NCI-H2196 treated with DMSO at 0.1 percent for 48 hours (cell line): ENCODE measurements around the gene ENO1.
"Not testable (repeated sequence)": the region's sequence is repeated elsewhere in the genome, so short reads cannot be mapped to it uniquely, and the experiment has no call there.

ENCODE experiments used
- DNase-seq: peaks from one replicate; lab custom pipeline; 2025; ENCODE audit not compliant: unreplicated experiment; lab: John Stamatoyannopoulos, UW

Gene ENO1

DNA sequence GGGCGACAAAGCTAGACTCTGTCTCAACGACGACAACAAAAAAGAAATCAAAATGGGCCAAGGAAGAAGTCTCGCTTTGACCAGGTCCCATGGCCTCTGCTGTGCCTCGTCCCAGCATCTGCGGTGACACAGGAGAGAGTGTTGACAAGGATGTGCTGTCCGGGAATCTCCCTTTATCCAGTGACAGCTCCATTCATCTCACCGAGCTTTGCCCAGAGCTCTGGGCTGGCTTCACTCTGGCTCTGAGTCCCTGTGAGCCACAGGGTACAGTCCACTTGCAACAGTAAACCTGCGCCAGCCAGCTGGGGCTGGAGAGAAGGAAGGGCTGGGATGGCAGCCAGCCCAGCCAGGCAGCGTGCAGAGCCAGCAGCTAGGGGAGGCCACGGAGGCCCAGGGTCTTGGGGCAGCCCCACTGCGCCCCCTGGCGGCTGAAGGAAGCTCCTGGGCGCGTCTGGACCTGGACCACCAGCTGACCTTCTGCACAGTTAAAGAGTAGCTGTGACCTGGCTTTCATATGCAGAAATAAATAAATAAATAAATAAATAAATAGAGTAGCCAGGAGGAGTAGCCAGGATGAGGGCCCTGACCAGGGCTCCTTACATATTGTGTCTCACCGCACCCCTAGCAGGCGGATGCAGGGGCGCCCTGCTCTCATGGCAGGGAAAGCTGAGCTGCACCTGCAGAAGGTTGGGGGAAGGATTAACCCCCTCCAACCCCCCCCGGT, 29.7 kb downstream of the ENO1 start:
- DNase-seq = peak; percentile 97

DNA sequence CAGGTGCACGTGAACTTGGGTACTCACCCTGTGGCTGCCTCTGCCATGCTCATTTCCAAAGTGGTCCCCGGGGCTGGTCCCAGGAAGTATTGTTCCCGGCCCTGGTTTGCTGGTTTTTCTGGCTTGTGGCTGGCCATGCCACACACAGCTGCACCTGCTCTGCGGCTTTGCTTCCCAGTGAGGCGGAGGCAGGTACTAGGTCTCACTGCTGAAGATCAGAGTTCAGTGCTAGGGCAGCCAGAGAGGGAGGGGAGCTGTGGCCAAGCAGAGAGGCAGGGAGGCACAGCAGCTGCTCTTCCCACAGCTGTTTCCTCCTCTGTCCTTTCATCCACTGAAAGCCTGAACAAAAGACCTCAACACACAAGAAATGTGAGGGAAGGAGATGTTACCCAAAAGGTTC, 30.5 kb downstream of the ENO1 start:
- DNase-seq = peak; percentile 86

DNA sequence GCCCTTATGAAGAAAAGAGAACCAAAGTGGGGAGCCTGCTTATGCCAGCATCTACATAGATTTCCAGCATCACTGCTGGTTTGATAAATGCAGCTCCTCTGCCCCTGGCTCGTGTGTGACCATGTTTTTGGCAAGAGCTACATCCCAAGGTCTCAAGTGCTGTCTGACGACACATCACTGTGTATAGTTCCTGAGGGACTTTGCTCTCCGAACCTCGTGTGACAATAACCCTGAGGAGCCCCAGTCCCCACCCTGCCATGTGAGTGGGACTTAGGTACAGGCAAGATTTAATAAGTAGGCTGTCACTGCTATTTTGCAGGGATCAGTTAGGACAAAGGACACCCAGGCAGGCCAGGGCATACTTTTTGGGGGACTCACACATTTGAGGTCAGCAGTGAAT, 32.2 kb downstream of the ENO1 start:
- no peak for DNase-seq

DNA sequence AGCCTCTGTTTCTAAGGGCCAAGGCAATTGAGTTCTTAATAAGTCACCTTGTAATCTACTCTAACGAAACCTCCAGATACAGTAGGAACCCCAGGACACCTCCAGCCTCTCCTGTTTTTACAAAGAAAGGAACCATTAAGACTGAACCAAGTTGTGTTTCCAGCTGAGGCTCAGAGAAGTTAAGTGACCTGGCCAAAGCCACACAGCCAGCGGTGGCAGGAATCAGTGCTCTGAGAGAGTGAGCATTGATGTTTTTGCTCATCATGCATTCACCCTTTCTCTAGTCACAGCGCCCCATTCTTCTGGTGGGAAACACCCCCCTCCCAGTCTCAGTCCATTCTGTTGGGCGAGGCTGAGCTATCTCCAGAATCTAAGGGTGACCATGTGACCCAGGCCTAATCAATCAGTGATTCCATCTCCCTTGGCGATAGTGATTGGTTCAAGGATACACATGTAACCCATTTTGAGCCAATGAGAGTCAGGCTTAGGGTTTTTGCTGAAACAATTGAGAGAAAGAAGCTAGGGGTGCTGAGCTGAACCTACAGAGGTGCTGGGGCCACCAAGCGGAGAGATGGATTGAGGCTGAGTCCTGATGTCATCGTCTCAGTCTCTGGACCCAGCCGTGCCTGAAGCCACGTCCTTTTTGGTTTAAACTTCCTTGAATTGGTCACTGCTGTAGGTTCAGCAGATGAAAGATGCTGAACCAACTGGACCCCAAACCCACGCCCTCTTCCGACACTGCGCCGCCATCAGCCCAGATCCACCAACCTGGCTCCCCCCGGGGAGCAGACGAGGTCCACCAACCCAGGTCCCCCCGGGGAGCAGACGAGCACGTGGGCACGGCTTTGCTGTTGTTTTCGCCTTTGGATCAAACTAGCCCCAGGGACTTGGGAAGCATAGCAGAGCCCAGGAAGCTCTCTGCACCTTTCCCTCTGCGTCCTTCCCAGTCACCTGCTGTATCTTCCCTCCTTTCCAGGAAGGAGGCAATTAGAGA, 33.1 kb downstream of the ENO1 start:
- no peak for DNase-seq

DNA sequence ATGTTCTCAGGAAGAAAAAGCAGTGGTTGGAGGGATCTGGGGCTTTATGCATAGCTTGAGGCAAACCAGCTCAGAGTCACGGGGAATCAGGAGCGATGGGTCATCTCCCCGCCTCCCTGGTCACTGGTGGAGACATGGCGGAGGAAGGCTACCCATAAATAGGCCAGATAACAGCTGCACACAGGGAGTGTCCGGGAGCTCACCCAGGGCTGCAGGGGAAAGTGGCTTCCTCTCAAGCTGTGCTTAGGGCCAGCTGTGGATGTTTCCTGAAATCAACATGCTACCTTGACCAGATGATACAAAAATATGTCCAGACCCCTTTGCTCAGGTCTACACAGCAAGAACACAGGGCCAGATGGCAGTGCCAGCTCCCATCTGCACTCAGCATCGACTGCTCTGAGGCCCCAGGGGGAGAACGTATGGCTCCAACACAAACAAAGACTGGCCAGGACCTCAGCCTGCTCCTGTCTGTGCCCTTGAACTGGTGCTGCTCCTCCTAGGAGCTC, 33.9 kb downstream of the ENO1 start:
- DNase-seq = no peak

DNA sequence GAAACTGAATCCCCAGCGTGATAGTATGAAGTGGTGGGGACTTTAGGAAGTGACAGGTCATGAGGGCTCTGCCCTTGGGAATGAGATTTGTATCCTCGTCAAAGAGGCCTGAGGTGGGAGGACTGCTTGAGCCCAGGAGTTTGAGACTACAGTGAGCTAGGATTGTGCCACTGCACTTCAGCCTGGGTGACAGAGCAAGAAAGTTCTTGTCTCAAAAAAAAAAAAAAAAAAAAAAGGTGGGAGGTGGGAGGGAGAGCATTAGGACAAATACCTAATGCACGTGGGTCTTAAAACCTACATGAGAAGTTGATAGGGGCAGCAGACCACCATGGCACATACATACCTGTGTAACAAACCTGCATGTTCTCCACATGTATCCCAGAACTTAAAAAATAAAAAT, 37.1 kb downstream of the ENO1 start:
- DNase-seq = no peak

DNA sequence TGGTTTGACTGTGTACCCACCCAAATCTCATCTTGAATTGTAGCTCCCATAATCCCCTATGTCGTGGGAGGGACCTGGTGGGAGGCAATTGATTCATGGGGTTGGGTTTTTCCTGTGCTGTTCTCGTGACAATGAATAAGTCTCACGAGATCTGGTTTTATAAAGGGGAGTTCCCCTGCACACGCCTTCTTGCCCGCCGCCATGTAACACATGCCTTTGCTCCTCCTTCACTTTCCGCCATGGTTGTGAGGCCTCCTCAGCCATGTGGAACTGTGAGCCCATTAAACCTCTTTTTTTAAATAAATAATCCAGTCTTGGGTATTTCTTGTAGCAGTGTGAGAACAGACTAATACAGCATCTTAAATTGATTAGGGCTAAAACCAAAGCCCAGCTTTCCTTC, 38.5 kb downstream of the ENO1 start:
- DNase-seq = no peak

DNA sequence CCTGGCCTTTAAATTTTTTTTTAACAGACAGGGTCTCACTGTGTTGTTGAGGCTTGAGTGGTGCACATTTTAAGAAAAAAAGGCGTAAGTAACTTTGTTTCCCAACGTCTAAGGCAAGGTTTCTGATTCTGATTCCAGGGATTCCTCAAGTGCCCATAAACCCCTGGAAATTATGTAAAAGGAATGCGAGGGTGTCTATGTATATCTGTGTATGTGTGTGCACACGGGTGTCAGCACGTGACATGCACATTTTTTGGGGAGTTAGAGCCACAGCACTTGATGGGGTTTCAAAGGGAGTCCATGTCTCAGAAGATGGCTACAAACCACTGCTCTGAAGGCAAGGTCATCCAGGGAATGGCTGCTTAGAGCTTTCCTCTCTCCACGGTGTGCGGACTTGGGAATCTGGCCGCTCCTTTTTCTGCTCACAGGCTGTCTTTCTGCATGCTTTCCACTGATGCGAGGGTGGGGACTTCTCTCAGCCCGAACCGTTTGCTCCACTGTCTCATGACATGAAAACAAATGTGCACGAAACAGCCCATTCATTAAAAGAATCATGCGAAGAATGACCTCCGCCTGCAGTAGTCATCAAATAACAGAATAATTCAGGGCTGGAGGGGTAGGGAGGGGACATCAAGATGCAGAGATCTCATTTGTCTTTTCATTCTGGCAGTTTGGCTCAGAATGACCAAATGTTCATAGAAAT, 42.4 kb downstream of the ENO1 start:
- DNase-seq = no peak

DNA sequence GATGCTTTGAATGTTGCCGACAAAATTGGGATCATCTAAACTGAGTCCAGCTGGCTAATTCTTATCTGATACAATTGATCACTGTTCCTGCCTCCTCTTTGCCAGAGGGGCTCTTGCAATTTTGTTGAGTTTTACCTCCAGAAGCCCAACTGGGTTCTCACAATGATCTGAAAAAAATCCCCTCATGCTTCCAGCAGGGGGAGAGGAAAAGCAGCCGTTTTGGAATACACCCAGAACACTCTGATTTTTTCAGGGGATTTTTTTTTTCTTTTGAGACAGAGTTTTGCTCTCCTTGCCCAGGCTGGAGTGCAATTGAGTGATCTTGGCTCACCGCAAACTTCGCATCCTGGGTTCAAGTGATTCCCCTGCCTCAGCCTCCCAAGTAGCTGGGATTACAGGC, 47.1 kb downstream of the ENO1 start:
- DNase-seq = no peak

DNA sequence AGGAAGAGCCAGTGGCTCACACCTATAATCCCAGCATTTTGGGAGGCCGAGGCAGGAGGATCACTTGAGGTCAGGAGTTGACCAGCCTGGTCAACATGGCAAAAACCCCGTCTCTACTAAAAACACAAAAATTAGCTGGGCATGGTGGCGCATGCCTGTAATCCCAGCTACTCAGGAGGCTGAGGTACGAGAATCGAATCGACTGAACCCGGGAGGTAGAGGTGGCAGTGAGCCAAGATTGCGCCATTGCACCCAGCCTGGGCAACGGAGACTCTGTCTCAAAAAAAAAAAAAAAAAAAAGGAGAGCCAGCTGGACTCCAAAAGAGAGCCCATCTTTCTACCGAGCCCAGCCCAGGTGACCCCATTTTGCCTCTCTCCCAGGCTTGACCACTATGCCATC, 47.8 kb downstream of the ENO1 start:
- not testable (repeated sequence) for DNase-seq

DNA sequence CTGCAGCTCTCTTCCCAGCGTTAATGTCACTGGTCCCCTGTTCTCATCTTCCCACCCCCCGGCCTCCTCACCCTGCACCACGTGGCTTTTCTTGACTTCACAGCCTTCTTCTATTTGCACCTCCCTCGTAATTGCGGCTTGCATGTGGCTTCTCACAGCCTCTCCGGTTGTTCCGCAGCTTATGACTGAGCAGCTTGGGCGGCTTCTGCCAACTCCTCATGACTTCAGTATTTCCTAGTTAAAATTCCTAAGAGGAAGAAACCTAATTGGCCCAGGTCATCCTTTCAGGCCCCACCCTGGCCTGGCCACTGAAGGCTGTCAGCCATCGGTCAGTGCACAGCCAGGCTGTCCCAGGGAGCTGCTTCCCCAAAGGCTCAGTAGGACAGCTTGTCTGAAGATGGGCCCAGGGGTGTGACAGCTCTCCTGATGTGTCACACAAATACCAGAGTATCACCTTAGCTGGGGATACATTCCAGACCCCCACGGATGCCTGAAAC, 52.5 kb downstream of the ENO1 start:
- DNase-seq = no peak

DNA sequence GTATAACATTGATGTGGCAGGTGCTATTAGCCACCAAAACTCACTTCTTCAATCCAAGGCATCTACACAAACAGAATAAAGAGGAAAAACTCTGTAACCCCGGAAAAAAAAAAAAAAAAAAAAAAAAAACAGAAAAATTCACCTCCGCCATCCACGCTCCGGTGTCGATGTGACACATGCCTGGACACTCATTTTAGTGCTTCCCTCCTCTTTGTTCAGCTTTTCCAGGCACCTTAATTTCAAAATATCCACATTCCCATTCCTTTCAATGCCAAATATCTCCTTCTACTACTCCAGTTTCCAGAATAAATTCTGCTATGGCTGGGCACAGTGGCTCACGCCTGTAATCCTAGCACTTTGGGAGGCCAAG, 55.2 kb downstream of the ENO1 start:
- no peak for DNase-seq

DNA sequence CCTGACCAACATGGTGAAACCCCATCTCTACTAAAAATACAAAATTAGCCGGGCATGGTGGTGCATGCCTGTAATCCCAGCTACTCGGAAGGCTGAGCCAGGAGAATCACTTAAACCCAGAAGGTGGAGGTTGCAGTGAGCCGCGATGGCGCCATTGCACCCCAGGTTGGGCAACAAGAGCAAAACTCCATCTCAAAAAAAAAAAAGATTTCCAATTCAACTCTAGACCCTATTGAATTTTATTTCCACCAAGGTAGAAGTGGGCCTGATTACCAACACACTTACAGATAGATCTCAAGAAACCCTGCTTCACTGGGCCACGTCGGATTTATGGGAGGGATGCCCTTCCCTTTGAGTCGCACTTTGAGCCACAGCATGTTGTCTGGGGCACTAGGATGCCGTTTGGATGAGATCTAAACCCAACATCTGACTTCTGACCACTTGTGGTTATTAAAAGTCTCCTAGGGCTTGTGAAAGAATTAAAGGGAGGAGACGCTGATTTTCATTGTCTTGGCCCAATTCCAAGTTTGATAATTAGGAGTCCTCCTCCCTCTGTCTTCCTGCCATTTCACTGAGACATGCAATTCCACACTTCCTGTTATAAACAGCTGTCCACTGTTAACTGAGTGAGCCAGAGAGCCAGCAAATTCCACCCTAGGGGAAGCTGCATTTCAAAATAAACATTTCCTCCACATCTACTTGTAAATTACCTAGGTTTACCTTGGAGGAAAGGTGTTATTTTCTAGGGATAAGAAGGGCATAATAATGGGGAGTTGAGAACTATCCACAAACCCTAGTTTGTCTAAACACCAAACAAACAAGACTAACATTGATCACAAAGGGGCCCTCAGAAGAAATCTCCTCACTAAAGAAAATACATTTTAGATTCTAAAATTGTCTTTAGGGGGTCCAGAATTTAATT, 55.9 kb downstream of the ENO1 start:
- DNase-seq = peak; percentile 81

DNA sequence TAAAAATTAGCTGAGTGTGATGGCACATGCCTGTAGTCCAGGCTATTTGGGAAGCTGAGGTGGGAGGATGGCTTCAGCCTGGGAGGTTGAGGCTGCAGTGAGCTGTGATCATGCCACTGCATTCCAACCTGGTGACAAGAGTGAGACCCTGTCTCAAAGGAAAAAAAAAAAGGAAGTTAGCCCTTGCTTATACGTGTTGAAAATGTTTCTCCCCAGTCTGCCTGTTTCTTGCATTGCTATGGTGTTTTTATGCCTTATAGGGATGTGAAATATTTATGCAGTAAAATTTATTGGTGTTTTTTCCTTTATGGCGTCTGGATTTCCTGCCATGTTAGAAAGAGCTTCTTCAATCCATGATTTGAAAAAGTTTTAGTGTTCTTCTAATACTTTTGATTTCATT, 57.4 kb downstream of the ENO1 start:
- no peak for DNase-seq

DNA sequence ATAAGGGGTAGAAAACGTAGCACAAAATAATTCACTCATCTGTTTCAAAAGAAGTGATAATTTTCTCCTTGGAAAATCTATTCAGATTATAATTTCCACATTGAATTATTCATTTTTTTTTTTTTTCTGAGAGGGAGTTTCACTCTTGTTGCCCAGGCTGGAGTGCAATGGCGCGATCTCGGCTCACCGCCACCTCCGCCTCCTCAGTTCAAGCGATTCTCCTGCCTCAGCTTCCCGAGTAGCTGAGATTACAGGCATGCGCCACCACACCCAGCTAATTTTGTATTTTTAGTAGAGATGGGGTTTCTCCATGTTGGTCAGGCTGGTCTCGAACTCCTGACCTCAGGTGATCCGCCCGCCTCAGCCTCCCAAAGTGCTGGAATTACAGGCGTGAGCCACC, 59.7 kb downstream of the ENO1 start:
- DNase-seq = not testable (repeated sequence)

DNA sequence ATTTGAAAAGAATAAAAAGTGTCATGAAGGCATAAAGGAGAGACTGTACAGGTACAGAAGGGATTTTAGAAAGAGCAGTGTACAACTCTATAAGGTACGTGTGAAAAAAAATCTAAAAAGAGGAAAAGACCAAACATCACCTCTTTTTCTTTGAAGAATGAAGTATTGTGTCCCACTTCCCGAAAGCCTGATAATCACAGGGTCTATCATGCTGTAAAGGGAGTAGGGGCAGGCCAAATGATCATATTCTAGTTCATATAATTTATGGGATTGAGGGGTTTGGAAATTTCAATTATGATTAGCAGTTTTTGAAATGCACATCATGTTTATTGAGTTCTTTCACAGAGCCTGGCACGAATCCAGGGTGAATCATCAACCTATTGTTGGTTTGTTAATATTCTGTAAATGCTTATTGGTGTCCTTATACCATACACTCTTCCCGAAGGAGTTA, 60.1 kb downstream of the ENO1 start:
- no peak for DNase-seq

DNA sequence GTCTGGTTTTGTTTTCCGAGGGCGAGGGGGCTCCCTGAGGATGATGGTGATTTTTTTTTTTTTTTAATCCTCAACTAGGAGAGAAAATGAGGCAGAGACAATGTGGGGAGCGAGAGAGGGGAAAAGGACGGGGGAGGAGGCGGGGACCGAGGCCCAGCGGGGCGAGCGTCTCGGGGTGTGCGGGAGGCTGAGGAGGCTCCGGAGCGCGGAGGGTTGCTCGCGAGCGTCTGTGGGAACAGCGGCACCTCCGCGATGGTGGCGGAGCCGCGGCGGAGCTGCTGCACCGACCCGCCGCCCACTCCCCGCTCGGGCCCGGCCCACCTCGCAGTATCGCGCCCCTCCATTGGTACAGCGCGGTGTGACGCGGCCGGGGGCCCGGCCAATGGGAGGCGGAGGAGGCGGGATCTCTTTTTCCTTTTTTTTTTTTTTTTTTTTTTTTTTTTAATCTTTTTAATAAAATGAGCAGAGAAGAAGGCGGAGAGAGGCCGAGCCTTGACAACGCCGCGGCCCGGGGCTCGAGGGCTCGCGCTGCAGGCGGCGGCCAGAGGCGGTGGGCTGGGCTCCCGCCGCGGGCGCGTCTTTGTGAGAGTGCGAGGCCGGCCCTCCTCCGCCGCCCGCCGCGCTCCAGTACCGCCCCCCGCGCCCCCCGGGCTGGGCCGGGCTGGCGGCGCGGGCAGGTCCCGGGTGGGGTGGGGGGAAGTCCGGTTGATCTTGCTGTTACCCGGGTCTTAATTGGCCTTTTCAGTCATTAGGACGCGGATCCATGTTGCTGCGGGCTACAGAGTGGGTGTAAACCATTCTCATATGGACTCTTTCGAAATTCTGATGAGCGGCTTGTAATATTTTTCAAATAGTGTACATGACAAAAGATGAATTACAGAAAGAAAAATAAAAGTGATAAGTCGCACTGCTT, 60.8 kb downstream of the ENO1 start, which contains the start of gene RERE:
TSS of gene RERE (minus strand) at position 229 of the 913 bp plus-strand sequence.
- peak; percentile 82 for DNase-seq

DNA sequence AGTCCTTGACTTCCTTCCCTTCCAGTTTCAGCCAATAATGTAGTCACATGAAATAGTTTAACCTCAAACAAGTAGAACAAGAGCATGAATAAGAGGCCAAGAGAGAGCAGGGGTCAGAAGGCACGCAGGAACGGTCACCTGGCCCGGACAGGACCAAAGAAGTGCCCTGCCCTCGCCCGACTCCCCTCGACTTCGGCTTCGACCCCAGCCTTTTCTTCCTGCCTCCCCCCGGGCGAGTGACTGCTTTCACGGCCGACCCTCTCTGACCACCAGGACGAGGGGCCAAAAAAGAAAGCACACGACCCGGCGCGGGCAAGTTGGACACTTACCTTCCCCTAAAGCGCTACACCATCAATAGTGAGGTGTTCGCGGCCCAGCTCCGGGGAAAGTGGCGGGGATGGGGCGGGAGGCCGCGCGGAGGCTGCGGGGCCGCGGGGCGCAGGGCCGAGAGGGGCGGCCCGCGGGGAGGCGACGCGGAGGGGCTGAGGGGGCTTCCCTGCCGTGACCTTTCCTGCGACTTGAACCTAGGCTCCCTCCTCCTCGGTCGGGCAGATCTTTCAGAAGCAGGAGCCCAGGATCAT, 61.6 kb downstream of the ENO1 start:
- DNase-seq = no peak

DNA sequence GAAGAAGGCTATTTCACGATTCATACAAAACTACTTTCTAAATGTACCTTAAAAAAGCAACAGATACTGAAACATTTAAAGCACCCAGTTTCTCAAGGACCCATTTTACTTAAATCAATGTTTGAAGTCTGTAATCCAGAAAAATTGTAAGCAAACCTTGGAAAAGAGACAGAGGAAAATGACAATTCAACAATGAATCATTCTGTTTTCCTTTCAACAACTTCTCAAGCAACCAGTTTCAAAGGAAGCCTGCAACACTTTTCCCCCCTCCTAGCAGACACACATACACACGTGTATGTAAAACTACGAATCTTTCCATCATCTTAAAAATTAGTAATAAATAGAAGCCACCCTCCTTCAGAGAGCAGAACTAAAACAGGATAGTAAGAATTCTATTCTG, 62.2 kb downstream of the ENO1 start:
- DNase-seq = no peak
